Subcutaneous abdominal adipose tissue (tissue), 5 donors: ENCODE measurements around the gene ANXA2R.
"Not testable (repeated sequence)": the region's sequence is repeated elsewhere in the genome, so short reads cannot be mapped to it uniquely, and the experiment has no call there.

Experiments used
- H3K27ac ChIP-seq: one replicate; pipeline ENCODE4 v1.7.0; 2013; ENCODE audit warnings: low read depth, mild to moderate bottlenecking, inconsistent platforms, low read length, moderate library complexity
- H3K27me3 ChIP-seq, 5 donors: one replicate each; pipeline ENCODE4 v1.7.0; 2013; ENCODE audit warnings: low read length in 5 of 5, inconsistent platforms in 1 of 5; ENCODE audit not compliant: control insufficient read depth in 5 of 5, insufficient read depth in 4 of 5
- H3K36me3 ChIP-seq, 5 donors: one replicate each; pipeline ENCODE4 v1.7.0; 2013; ENCODE audit warnings: low read length in 5 of 5; ENCODE audit not compliant: control insufficient read depth in 5 of 5, insufficient read depth in 5 of 5
- H3K4me1 ChIP-seq, 5 donors: one replicate each; pipeline ENCODE4 v1.7.0; 2013; ENCODE audit warnings: low read length in 5 of 5, mild to moderate bottlenecking in 3 of 5, moderate library complexity in 1 of 5; ENCODE audit not compliant: control insufficient read depth in 5 of 5, insufficient read depth in 5 of 5
- H3K4me3 ChIP-seq, 5 donors: one replicate each; pipeline ENCODE4 v1.7.0; 2013; ENCODE audit warnings: low read length in 5 of 5, low read depth in 1 of 5
- H3K9ac ChIP-seq, 5 donors: one replicate each; pipeline ENCODE4 v1.7.0; 2013; ENCODE audit warnings: low read length in 5 of 5, mild to moderate bottlenecking in 4 of 5, moderate library complexity in 3 of 5
- H3K9me3 ChIP-seq, 5 donors: one replicate each; pipeline ENCODE4 v1.7.0; 2013; ENCODE audit warnings: low read length in 5 of 5; ENCODE audit not compliant: control insufficient read depth in 5 of 5
- donor health status: healthy.
- donor health status: healthy.
- donor health status: healthy.
- donor health status: healthy.
- donor health status: healthy.

The ANXA2R gene

DNA sequence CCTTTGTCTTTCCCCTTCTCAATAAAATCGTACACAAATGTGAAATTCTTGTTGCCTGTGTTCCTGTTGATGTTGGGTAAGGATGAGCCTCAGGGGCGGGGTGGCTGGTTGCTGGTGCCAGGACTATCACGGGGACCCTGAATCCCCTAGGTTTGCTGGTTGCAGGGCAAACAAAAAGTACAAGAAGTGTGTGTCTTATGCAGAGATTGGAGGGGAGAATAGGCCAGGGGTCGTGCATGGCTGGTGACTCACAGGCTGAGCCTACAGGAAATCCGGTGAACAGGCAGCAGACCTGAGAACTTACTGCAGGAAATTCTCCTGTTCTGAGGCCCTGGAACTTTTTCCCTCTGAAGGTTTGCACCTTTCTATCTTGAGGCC lies 5.5 kb downstream of the ANXA2R start:
- Histone ChIP-seq H3K27ac (peak overlapping the region; percentile 51), H3K36me3 (no peaks in the 10 kb centered on the region), H3K9ac (peak overlapping the region in 1 of 5 donors; percentile 56), H3K4me3 (peak overlapping the region in 4 of 5 donors; percentile 35 to 59 (median 52)), H3K9me3 (no peaks in the 10 kb centered on the region), H3K4me1 (peaks cover 0 to 38% (median 17%) of the 10 kb centered on the region in 5 donors), H3K27me3 (no peaks in the 10 kb centered on the region)

DNA sequence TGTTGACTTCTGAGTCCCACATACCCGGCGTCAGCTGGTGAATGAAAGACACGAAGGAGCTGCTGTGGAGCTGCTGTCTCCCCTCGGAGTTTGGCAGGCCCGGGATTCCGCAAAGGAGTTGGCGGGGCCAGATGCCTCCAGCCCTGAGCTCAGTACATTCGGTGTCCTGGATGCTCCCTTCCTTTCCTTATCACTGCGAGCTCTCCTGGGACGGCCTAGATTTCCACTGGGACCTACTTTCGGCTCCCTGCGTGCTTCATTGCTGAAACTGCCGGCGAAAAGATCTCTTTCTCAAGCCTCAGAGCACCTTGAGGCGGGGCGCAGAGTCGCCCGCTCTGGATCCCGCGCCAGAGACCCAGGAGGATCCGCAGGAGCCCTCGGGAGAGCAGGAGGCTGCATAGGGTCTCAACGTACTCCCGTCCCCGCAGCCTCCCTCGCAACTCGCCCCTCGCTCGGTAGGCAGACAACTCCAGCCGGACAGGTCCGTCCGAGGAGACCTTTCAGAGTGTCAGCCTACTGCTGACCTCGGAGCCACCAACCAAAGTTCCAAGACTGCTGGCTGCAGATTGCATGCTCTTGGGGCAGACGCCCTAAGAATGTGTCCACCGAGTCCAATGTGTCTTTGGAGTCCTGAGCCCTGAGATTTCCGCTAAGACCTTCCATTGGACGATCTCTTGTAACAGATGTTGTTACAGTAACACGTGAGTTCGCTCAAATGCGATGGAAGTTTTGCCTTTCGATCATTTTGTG lies 6.1 kb downstream of the ANXA2R start:
- Histone ChIP-seq H3K27me3 (no peaks in the 10 kb centered on the region), H3K4me1 (peaks cover 0 to 36% (median 13%) of the 10 kb centered on the region in 5 donors), H3K9ac (peak overlapping the region in 3 of 5 donors; percentile 4 to 56 (median 12)), H3K4me3 (peak overlapping the region; percentile 5 to 59 (median 45)), H3K27ac (peak overlapping the region; percentile 51), H3K36me3 (no peaks in the 10 kb centered on the region), H3K9me3 (no peaks in the 10 kb centered on the region)

DNA sequence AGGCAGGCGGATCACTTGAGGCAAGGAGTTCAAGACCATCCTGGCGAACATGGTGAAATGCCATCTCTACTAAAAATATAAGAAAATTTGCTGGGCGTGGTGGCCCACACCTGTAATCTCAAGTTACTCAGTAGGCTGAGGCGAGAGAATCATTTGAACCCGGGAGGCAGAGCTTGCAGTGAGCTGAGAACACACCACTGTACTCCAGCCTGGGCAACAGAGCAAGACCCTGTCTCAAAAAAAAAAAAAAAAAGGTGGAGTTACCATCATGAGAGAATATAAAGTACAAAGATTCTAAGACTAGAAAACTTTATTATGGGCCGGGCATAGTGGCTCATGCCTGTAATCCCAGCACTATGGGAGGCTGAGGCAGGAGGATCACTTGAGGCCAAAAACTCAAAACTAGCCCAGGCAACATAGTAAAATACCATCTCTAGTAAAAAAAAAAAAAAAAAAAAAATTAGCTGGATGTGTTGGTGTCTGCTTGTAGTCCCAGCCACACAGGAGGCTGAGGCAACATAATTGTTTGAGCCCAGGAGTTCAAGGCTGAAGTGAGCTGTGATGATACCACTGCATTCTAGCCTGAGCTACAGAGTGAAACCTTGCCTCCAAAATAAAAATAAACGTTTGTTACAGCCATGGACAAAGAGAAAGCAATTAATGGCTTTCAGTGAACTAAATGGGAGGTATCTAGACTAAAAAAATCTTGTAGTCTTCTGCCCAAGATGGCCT lies 12.9 kb downstream of the ANXA2R start:
- Histone ChIP-seq H3K4me1 (no peaks in the 10 kb centered on the region), H3K9me3 (no peaks in the 10 kb centered on the region), H3K9ac (no peak overlapping the region), H3K4me3 (no peak overlapping the region), H3K27me3 (no peaks in the 10 kb centered on the region), H3K27ac (no peak overlapping the region), H3K36me3 (no peaks in the 10 kb centered on the region)

DNA sequence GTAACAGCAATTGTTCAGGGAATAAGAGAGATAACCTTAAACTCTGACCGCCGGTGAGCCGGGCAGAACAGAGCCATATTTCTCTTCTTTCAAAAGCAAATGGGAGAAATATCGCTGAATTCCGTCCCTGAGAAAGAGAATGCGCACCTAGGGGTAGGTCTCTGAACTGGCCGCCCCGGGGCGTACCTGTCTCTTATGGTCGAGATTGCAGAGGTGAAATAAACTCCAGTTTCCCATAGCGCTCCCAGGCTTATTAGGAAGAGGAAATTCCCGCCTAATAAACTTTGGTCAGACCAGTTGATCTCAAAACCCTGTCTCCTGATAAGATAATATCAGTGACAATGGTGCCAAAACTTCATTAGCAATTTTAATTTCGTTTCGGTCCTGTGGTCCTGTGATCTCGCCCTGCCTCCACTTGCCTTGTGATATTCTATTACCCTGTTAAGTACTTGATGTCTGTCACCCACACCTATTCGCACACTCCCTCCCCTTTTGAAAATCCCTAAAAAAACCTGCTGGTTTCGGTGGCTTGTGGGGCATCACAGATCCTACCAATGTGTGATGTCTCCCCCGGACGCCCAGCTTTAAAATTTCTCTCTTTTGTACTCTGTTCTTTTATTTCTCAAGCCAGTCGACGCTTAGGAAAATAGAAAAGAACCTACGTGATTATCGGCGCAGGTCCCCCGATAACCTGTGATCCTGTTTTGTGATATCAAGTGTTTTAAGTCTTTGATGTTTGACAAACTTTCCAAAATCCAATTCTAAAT lies 14.8 kb downstream of the ANXA2R start:
- not testable (repeated sequence) for H3K36me3 ChIP-seq, H3K4me1 ChIP-seq, H3K9me3 ChIP-seq, H3K27me3 ChIP-seq, H3K27ac ChIP-seq, H3K9ac ChIP-seq, H3K4me3 ChIP-seq

DNA sequence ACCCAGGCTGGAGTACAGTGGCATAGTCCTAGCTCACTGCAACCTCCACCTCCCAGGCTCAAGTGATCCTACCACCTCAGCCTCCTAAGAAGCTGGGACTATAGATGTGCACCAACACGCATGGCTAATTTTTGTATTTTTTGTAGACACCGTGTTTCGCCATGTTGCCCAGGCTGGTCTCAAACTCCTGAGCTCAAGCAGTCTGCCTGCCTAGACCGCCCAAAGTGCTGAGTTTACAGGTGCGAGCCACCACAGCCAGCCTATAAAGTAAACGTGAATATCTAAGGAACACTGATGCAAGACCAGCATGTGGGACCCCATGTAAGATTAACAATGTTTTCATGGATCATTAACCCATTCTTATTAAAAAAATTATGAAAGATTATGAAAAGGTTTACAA lies 15.9 kb downstream of the ANXA2R start:
- Histone ChIP-seq H3K9ac (no peak overlapping the region), H3K4me1 (peaks cover 0 to 13% (median 10%) of the 10 kb centered on the region in 5 donors), H3K27ac (no peak overlapping the region), H3K27me3 (no peaks in the 10 kb centered on the region), H3K36me3 (no peaks in the 10 kb centered on the region), H3K4me3 (no peak overlapping the region), H3K9me3 (no peaks in the 10 kb centered on the region)

DNA sequence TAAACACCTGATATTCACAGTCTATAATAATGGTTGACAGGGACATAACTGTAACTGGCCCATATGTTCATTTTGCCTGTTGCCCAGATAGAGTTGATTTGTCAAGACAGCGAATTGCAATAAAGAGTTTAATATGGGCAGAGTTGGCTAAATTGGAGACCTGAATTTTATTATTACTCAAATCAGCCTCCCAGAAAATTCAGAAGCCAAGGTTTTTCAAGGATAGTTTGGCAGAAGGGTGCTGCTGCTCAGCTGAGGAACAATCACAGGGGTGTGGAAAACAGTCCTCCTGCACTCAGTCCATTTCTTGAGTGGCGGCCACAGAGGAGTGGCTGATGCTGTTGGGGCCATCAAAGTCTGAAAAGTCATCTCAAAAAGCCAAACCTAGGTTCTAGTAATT lies 19.0 kb downstream of the ANXA2R start:
- Histone ChIP-seq H3K9ac (no peak overlapping the region), H3K27me3 (peaks cover 0 to 2% (median 0%) of the 10 kb centered on the region in 5 donors), H3K4me3 (no peak overlapping the region), H3K9me3 (no peaks in the 10 kb centered on the region), H3K4me1 (peaks cover 8 to 37% (median 20%) of the 10 kb centered on the region in 5 donors), H3K27ac (peak overlapping the region; percentile 29), H3K36me3 (no peaks in the 10 kb centered on the region)

DNA sequence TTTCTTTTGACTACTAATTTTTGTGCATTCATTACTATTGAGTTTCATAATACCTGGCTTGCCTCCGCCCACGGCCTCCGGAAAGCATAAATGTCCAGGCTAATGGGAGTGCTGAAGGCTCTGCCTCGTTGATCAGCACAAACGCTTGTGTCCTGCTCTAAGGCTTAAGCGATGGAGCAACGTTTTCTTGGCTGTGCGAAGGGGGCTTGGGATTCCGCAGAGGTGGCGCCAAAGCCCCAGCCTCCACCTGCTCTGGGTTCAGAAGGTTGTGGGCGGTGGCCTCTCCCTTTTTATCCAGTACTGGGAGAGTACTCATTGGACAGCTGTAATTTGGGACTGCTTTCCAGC lies 19.7 kb downstream of the ANXA2R start:
- H3K27me3 ChIP-seq = peaks cover 0 to 2% (median 0%) of the 10 kb centered on the region in 5 donors
- peak overlapping the region; percentile 70 to 92 (median 86) for H3K4me3 ChIP-seq
- H3K9ac ChIP-seq = peak overlapping the region in 3 of 5 donors; percentile 66 to 82 (median 81)
- peak overlapping the region; percentile 71 for H3K27ac ChIP-seq
- H3K4me1 ChIP-seq = peaks cover 8 to 38% (median 20%) of the 10 kb centered on the region in 5 donors
- no peaks in the 10 kb centered on the region for H3K36me3 ChIP-seq
- H3K9me3 ChIP-seq = no peaks in the 10 kb centered on the region

DNA sequence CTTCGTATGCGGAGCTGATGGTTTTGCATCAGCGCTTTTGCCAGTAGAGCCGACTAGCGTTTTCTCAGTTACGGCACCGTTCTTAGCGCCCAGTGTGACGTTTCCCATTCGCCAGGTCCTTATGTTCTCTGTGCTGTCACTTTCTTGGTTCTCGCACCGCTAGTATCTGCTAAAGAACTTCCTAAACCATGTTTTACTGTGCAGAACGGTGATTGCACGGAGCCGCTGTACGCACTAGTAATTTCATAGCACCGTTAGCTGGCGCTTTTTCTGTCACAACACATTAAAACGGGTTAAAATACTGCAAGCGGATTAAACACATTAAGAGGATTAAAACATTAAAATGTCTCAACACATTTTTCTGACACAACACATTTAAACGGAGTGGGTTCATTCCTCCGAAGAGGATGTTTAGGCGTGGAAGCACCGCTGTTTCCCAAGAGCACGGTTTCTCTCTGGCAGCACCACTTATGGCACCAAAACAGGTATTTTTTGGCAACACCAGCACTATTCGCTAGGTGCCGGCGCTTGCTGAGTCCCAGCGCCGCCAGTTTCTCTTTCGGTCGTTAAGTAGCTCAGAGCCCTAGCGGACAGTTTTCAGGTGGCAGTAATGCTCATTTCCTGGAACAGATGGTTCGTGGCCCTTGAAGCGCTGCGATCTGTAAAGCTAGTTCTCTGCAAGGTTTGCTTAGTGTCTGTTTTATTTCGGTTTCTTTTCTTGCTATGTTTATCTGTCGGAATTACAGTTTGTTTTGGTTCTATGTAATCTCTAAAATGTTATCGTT lies 20.3 kb downstream of the ANXA2R start:
- Histone ChIP-seq H3K9me3 (no peaks in the 10 kb centered on the region), H3K4me1 (peaks cover 8 to 38% (median 20%) of the 10 kb centered on the region in 5 donors), H3K27ac (peak overlapping the region; percentile 71), H3K4me3 (peak overlapping the region; percentile 70 to 92 (median 86)), H3K9ac (peak overlapping the region in 3 of 5 donors; percentile 66 to 82 (median 81)), H3K27me3 (peaks cover 0 to 2% (median 0%) of the 10 kb centered on the region in 5 donors), H3K36me3 (no peaks in the 10 kb centered on the region)

DNA sequence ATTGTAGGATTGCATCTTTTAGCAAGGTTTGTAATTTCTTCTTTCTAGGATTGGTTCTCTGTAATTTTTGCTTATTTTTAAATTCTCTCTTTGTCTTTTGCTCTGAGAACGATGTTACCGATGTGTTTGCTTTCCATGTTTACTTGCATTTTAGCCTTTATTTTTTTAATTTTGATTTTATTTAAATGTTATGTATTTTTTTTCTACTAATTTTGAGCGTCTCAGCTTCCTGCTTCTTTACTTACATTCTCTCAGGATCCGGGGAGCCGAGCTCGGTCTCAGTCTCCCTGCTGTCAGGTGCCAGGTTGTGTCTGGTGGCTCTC lies 20.9 kb downstream of the ANXA2R start:
- Histone ChIP-seq H3K9me3 (no peaks in the 10 kb centered on the region), H3K27ac (peak overlapping the region; percentile 88), H3K36me3 (no peaks in the 10 kb centered on the region), H3K4me3 (peak overlapping the region; percentile 70 to 92 (median 86)), H3K4me1 (peaks cover 8 to 38% (median 20%) of the 10 kb centered on the region in 5 donors), H3K27me3 (peaks cover 0 to 2% (median 0%) of the 10 kb centered on the region in 5 donors), H3K9ac (peak overlapping the region in 3 of 5 donors; percentile 66 to 82 (median 81))
